HFF-Myc (cell line): ENCODE measurements around the gene SIRT7.

Experiments
- DNase-seq: peaks from one replicate; pipeline ENCODE4 v3.0.0-alpha.2; 2011; ENCODE audit warnings: low read depth; ENCODE audit errors: extremely low read depth
- H3K4me3 ChIP-seq: replicated peaks from 2 replicates; pipeline ENCODE4 v1.5.1; 2011; ENCODE audit warnings: low read depth, mild to moderate bottlenecking, control low read depth, low read length
- TF ChIP-seq, protein P1 (sequence below): IDR thresholded peaks from 2 replicates; pipeline ENCODE4 v1.5.1; 2012; ENCODE audit warnings: mild to moderate bottlenecking, low read depth, low read length, control low read depth; ENCODE audit errors: missing control alignments

SIRT7 gene

DNA sequence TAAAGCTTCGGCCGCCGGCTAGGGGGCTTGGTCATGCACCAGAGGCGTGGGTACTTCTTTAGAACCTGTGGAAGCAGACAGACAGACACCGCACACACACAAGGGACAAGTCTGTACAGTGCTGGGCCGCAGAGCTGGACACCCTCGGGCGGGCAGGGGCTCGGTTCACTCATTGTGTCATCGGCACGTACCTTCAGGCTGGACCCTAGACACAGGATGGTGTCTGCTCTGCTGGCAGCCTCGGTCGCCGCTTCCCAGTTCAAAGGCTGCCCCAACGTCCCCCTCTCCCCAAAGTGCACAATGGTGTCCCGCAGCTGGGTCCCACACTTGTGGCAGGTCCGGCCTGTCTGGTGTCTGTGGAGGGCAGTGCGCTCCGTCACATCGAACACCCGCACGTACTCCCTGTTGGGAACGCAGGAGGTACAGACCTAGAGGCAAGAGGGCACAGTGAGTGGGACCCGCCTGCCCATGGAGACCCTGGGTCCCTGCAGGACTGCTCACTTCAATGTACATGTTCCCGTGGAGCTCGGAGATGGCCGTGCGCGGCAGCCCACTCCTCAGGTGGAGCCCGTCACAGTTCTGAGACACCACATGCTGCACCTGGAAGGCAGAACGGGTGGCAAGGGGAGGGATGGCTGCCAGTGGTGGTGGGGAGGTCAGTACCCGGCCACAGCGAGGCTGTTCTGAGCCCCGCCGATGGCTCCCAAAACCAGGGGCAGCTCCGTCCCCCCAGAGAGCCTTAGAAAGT, 3.7 kb downstream of the SIRT7 start:
- TF ChIP-seq, protein P1, sequence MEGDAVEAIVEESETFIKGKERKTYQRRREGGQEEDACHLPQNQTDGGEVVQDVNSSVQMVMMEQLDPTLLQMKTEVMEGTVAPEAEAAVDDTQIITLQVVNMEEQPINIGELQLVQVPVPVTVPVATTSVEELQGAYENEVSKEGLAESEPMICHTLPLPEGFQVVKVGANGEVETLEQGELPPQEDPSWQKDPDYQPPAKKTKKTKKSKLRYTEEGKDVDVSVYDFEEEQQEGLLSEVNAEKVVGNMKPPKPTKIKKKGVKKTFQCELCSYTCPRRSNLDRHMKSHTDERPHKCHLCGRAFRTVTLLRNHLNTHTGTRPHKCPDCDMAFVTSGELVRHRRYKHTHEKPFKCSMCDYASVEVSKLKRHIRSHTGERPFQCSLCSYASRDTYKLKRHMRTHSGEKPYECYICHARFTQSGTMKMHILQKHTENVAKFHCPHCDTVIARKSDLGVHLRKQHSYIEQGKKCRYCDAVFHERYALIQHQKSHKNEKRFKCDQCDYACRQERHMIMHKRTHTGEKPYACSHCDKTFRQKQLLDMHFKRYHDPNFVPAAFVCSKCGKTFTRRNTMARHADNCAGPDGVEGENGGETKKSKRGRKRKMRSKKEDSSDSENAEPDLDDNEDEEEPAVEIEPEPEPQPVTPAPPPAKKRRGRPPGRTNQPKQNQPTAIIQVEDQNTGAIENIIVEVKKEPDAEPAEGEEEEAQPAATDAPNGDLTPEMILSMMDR = no peak

DNA sequence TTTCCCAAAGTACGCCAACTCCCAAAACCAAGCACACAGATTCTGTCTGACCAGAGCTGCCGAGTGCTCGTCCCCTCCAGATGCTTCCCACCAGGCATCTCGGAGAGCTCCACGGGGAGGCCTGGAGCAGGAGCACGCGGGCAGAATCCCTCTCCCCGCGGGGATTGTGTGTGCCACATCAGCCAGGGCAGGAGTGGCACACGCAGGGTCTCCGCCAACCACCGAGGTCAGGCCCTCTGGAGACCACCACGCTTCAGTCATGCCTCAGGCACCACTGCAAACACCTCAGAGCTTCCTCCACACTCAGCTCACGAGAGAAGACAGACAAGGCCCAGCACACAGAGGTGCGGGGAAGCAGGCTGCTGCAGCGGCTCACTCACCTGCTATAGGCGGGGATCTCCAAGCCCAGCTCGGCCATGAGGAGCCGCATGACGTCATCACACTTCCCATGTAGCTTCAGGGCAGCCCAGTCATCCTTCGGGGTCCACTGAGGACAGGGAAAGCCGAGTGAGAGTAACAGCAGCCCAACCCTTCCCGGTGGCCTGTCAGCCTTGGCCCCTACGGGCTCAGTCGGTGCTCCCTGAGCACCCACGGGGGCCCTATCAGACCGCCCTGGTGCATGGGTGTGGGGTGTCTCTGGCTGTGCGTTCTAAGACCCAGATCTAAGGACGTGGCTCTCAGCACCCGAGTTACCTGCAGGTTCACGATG, 4.4 kb downstream of the SIRT7 start:
- H3K4me3 ChIP-seq = no peak overlapping the region
- DNase-seq = no peak
- TF ChIP-seq, protein P1 = no peak

More for the DNA sequence above, 3.7 kb downstream of the SIRT7 start:
- DNase-seq = no peak
- H3K4me3 ChIP-seq = no peak overlapping the region

- DNase-seq = no peak
- H3K4me3 ChIP-seq = no peak overlapping the region
- TF ChIP-seq, protein P1 = no peak
Measured at GRCh38 chr17:81912441-81913309, 5.3 kb downstream of the SIRT7 start.

DNA sequence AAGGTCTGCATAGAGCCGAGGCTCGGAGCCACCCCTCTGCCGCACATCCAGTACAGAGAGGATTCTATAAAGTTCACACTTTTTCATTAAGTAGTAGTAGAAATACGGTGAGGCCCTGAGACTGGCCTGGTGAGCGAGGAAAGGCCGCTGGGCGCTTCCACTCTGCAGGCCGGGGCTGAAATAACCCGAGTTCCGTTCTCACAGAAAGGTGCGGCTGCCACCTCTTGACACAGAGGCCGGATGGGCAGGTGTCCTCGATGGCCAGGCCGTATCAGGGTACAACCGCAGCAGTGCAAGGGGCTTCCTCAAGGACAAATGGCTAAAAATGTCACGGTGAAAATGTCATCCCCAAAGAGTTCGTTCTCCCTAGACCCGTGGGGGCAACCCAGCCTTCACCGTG, 6.0 kb downstream of the SIRT7 start:
- TF ChIP-seq, protein P1 = no peak
- H3K4me3 ChIP-seq = no peak overlapping the region
- DNase-seq = no peak

DNA sequence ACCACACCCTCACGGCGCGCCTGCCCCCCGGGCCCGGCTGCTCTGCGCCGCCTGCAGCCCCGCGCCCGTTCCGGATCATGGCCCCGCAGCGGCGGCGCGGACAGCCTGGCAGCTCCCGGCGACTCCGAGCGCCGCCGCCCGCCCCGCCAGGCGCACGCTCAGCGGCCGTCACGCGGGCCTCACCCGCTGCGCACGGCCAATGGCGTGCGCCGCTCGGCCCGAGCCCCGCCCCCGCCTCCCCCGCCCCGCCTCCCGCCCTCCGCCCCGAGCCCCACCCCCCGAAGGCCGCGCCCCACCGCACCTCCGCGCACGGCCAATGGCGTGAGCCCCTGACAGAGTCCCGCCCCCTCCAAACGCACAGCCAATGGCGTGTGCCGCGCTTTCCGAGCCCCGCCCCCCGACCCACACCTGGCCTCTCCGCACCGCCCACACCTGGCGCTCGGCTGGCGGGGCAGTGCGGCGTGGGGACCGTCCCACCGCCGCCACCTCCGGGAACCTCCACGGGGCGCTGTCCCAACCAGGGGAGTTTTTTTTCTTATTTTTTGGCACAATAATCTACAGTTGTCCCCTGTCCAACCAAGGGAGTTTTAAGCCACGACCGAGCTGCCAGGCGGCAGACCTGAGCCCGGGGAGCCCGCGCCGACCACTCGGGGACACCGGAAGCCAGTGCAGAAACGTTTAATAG, 6.6 kb downstream of the SIRT7 start, which contains the start of gene PCYT2:
Gene PCYT2, minus strand, starts transcription at position 123 of the 685 bp plus-strand sequence. Its CDS starts 44 bp downstream, at position 79.
- no peak for DNase-seq
- TF ChIP-seq, protein P1 = no peak
- peak within 1 kb of the TSS; percentile 70 for H3K4me3 ChIP-seq

- TF ChIP-seq, protein P1 = no peak
- H3K4me3 ChIP-seq = peak overlapping the region; percentile 70
- no peak for DNase-seq
Measured at GRCh38 chr17:81910840-81911276, 7.1 kb downstream of the SIRT7 start.
